Loucy (cell line): Measurements from ENCODE around the gene SPOCK1.

ENCODE experiments used
- H2AFZ ChIP-seq: fragments of 200-600 bp; sonication (generic); 2 replicates; pipeline ENCODE4 v1.6.0; 2016; ENCODE audit warnings: antibody characterized with exemption, mild to moderate bottlenecking, low read length, moderate library complexity
- H3F3A ChIP-seq: fragments of 200-600 bp; 2 replicates; pipeline ENCODE4 v1.6.0; 2016; ENCODE audit warnings: antibody characterized with exemption, low read depth, mild to moderate bottlenecking
- H3K27me3 ChIP-seq: fragments of 200-600 bp; sonication (generic); 2 replicates; pipeline ENCODE4 v1.6.1; 2014; ENCODE audit warnings: low read length, mild to moderate bottlenecking; ENCODE audit not compliant: insufficient read depth, poor library complexity, severe bottlenecking
- H3K36me3 ChIP-seq: fragments of 200-600 bp; sonication (generic); 2 replicates; pipeline ENCODE4 v1.6.1; 2016; ENCODE audit warnings: low read length; ENCODE audit not compliant: insufficient read depth
- H3K4me1 ChIP-seq: fragments of 200-600 bp; sonication (generic); 2 replicates; pipeline ENCODE4 v1.5.1; 2014; ENCODE audit warnings: low read length, mild to moderate bottlenecking; ENCODE audit not compliant: insufficient read depth, poor library complexity, severe bottlenecking
- H3K4me2 ChIP-seq: fragments of 200-600 bp; sonication (generic); 2 replicates; pipeline ENCODE4 v1.6.0; 2014; ENCODE audit warnings: antibody characterized with exemption, low read length, low read depth, mild to moderate bottlenecking; ENCODE audit not compliant: poor library complexity, severe bottlenecking
- H3K4me3 ChIP-seq: fragments of 200-600 bp; sonication (generic); 2 replicates; pipeline ENCODE4 v1.5.1; 2014; ENCODE audit warnings: low read length, mild to moderate bottlenecking, mixed read lengths; ENCODE audit not compliant: poor library complexity, severe bottlenecking
- H3K79me2 ChIP-seq: fragments of 200-600 bp; sonication (generic); 2 replicates; pipeline ENCODE4 v1.6.1; 2014; ENCODE audit warnings: low read length; ENCODE audit not compliant: insufficient read depth
- H3K9ac ChIP-seq: fragments of 200-600 bp; sonication (generic); 2 replicates; pipeline ENCODE4 v1.6.0; 2014; ENCODE audit warnings: mild to moderate bottlenecking, low read depth, low read length, moderate library complexity; ENCODE audit not compliant: poor library complexity, severe bottlenecking
- H3K9me2 ChIP-seq: fragments of 200-600 bp; sonication (generic); replicated peaks from 2 replicates; pipeline ENCODE4 v1.6.1; 2016; ENCODE audit warnings: low read depth, low read length, mixed read lengths
- H3K9me3 ChIP-seq: fragments of 200-600 bp; sonication (generic); 2 replicates; pipeline ENCODE4 v1.6.1; 2014; ENCODE audit warnings: mild to moderate bottlenecking, antibody characterized with exemption, low read length, low read depth; ENCODE audit not compliant: insufficient read depth
- H4K20me1 ChIP-seq: fragments of 200-600 bp; sonication (generic); 2 replicates; pipeline ENCODE4 v1.6.0; 2014; ENCODE audit warnings: antibody characterized with exemption, low read length, mild to moderate bottlenecking; ENCODE audit not compliant: insufficient read depth, poor library complexity, severe bottlenecking
- CTCF ChIP-seq: fragments of 200-600 bp; sonication (generic); conservative IDR thresholded peaks from 2 replicates; pipeline ENCODE4 v1.5.1; 2014; ENCODE audit warnings: mild to moderate bottlenecking, antibody characterized with exemption, low read length
- EZH2phosphoT487 ChIP-seq: fragments of 200-600 bp; IDR thresholded peaks from 2 replicates; pipeline ENCODE4 v1.6.1; 2018; ENCODE audit warnings: antibody characterized with exemption, mild to moderate bottlenecking, moderate library complexity, borderline replicate concordance

The SPOCK1 gene

GRCh38 chr5:137058089-137058488 is 441.0 kb downstream of the SPOCK1 start:
- no peak for TF ChIP-seq EZH2phosphoT487
- TF ChIP-seq CTCF: no peak
- Histone ChIP-seq H3K36me3 (no peaks in the 10 kb centered on the region), H3K79me2 (no peaks in the 10 kb centered on the region), H3K4me2 (no peak overlapping the region), H3K4me1 (peaks cover 6% of the 10 kb centered on the region), H3K27me3 (peaks cover 5% of the 10 kb centered on the region), H3K9me2 (no peaks in the 10 kb centered on the region), H3K9ac (no peak overlapping the region), H4K20me1 (no peaks in the 10 kb centered on the region), H3K4me3 (no peak overlapping the region), H2AFZ (no peak overlapping the region), H3F3A (no peaks in the 10 kb centered on the region), H3K9me3 (no peaks in the 10 kb centered on the region)

GRCh38 chr5:137056676-137057075 is 442.4 kb downstream of the SPOCK1 start:
- Histone ChIP-seq H4K20me1 (no peaks in the 10 kb centered on the region), H3K27me3 (peaks cover 5% of the 10 kb centered on the region), H3K9ac (no peak overlapping the region), H3K9me2 (no peaks in the 10 kb centered on the region), H3K4me2 (no peak overlapping the region), H3K4me3 (no peak overlapping the region), H3F3A (no peaks in the 10 kb centered on the region), H3K4me1 (peaks cover 6% of the 10 kb centered on the region), H3K9me3 (no peaks in the 10 kb centered on the region), H2AFZ (no peak overlapping the region), H3K79me2 (no peaks in the 10 kb centered on the region), H3K36me3 (no peaks in the 10 kb centered on the region)
- TF ChIP-seq CTCF (no peak), EZH2phosphoT487 (no peak)

GRCh38 chr5:137055271-137055872 is 443.8 kb downstream of the SPOCK1 start:
- Histone ChIP-seq H3K4me1 (peaks cover 6% of the 10 kb centered on the region), H3K36me3 (no peaks in the 10 kb centered on the region), H3K4me2 (no peak overlapping the region), H4K20me1 (no peaks in the 10 kb centered on the region), H3K27me3 (peaks cover 5% of the 10 kb centered on the region), H3K9ac (no peak overlapping the region), H3F3A (no peaks in the 10 kb centered on the region), H3K4me3 (no peak overlapping the region), H3K9me3 (no peaks in the 10 kb centered on the region), H3K9me2 (no peaks in the 10 kb centered on the region), H3K79me2 (no peaks in the 10 kb centered on the region), H2AFZ (no peak overlapping the region)
- TF ChIP-seq CTCF: no peak
- TF ChIP-seq EZH2phosphoT487: no peak
